Measurements from ENCODE around the gene NUP93. TPM values are rescaled to one million over a fixed set of nuclear protein-coding genes. Genes with fewer than 3 reads are reported as not detected.

NUP93 gene
- total and polyA plus RNA-seq, 5 experiments from 2014 or later = 66.6 to 104 (median 82.5) TPM

DNA sequence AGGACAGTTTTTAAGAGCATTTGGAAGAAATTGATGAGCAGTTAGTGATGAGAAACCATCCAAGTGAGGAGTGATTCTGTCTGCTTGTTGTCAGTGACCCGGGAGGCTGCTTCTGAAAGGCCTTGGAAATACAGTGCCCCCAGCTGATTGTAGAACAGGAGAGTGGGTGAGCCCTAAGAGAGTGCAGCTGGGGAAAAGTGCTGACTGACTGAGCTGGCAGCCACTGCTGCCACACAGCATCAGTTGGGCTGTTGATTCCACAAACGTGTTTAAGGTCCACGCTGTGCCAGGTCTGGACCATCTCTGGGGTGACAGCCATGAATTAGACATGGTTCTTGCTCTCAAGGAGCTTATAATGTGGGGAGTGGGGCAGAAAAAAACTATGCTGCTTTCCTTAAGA lies 18.9 kb downstream of the NUP93 start:
- peaks cover 9 to 37% (median 26%) of the 10 kb centered on the region in 4 donors for H3K4me1 Mint-ChIP-seq

GRCh38 chr16:56749672-56750491 lies 20.0 kb downstream of the NUP93 start:
- H3K27ac Mint-ChIP-seq = peak overlapping the region in 2 of 10 donors; percentile 14 to 32
- peaks cover 5 to 28% (median 18%) of the 10 kb centered on the region in 4 donors for H3K4me1 Mint-ChIP-seq
- H3K36me3 Mint-ChIP-seq = peaks cover 21 to 58% (median 40%) of the 10 kb centered on the region in 3 donors
- ATAC-seq (no peak), DNase-seq (no peak)
- peaks cover 0 to 9% (median 3%) of the 10 kb centered on the region in 9 donors for H3K9me3 Mint-ChIP-seq
- no peak overlapping the region for H3K4me3 Mint-ChIP-seq
- H3K27me3 Mint-ChIP-seq = no peaks in the 10 kb centered on the region
- POLR2A ChIA-PET = no interaction called here

More for the DNA sequence above, 18.9 kb downstream of the NUP93 start:
- DNase-seq (no peak), ATAC-seq (no peak)
- peaks cover 18 to 53% (median 32%) of the 10 kb centered on the region in 3 donors for H3K36me3 Mint-ChIP-seq
- peaks cover 0 to 5% (median 3%) of the 10 kb centered on the region in 9 donors for H3K9me3 Mint-ChIP-seq
- H3K27ac Mint-ChIP-seq = peak overlapping the region in 4 of 10 donors; percentile 20 to 54 (median 34)
- H3K27me3 Mint-ChIP-seq = no peaks in the 10 kb centered on the region
- H3K4me3 Mint-ChIP-seq = no peak overlapping the region
- POLR2A ChIA-PET = interaction anchor here (0.5 kb wide), 1 partner anchor 527 kb away, joined by 3 read pairs; no protein-coding TSS in a partner anchor

DNA sequence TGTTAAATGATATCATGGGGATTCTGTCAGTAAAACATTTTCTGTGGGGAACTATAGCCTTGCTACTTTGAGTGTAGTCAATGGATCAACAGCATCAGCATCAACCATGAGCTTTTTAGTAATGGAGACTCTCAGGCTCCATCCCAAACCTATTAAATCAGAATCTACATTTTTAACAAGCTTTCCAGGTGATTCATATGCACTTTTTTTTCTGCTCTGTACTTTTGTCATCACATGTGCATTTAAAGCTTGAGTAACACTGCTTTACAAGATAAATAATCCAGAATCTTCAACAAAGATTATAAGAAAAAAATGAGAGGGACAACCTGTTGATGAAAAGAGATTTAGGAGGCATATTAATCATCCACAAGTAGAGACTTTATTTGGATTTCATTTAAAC lies 23.5 kb downstream of the NUP93 start:
- Mint-ChIP-seq H3K4me1 (peaks cover 1 to 16% (median 10%) of the 10 kb centered on the region in 4 donors), H3K27me3 (no peaks in the 10 kb centered on the region), H3K27ac (no peak overlapping the region), H3K9me3 (peaks cover 0 to 13% (median 3%) of the 10 kb centered on the region in 9 donors), H3K36me3 (peaks cover 21 to 55% (median 47%) of the 10 kb centered on the region in 3 donors), H3K4me3 (no peak overlapping the region)
- POLR2A ChIA-PET = no interaction called here
- no peak for ATAC-seq
- DNase-seq = no peak

DNA sequence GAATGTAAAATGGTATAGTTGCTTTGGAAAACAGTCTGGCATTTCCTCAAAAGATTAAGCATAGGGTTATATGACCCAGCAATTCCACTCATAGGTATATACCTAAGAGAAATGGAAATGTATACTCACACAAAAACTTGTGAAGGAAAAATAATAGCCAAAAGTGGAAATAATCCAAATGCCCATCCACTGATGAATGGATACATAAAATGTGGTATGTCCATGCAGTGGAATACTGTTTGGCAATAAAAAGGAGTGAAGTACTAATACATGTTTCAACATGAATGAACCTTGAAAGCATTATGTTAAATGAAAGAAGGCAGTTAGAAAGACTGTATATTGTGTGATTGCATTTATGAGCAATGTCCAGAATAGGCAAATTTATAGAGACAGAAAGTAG lies 25.1 kb downstream of the NUP93 start:
- Mint-ChIP-seq H3K27me3 (no peaks in the 10 kb centered on the region), H3K36me3 (peaks cover 12 to 57% (median 43%) of the 10 kb centered on the region in 3 donors), H3K27ac (no peak overlapping the region), H3K9me3 (peaks cover 0 to 13% (median 3%) of the 10 kb centered on the region in 9 donors), H3K4me1 (peaks cover 0 to 5% (median 2%) of the 10 kb centered on the region in 4 donors), H3K4me3 (no peak overlapping the region)
- ATAC-seq = no peak
- DNase-seq = no peak
- POLR2A ChIA-PET = no interaction called here

- no peak overlapping the region for H3K27ac Mint-ChIP-seq
- H3K9me3 Mint-ChIP-seq = peaks cover 0 to 13% (median 3%) of the 10 kb centered on the region in 9 donors
- H3K4me3 Mint-ChIP-seq = no peak overlapping the region
- no peaks in the 10 kb centered on the region for H3K27me3 Mint-ChIP-seq
- H3K36me3 Mint-ChIP-seq = peaks cover 10 to 61% (median 42%) of the 10 kb centered on the region in 3 donors
- ATAC-seq = no peak
- no peak for DNase-seq
- H3K4me1 Mint-ChIP-seq = peaks cover 0 to 5% (median 4%) of the 10 kb centered on the region in 4 donors
- POLR2A ChIA-PET = no interaction called here
Observed at GRCh38 chr16:56758432-56758831, 28.5 kb downstream of the NUP93 start.

DNA sequence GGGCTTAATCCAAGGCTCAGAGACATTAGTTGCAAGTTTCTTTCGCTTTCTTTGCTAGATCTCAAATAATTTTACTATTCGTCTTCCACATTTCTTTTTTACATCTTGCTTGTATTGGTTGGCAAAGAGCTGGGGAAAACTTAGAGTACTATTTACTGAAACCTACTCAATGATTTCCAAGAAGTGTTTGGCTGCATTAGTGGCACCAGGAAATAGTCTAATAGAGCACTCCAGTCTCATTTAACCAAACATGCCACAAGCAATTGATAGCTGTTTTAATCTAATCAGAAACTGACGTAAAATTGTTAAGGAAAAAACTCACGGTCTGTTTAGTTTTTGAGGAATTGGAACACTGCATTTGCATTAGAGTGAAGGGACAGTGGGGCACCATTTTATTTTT lies 29.0 kb downstream of the NUP93 start:
- Mint-ChIP-seq H3K4me3 (no peak overlapping the region), H3K27me3 (no peaks in the 10 kb centered on the region), H3K4me1 (peaks cover 0 to 5% (median 4%) of the 10 kb centered on the region in 4 donors), H3K27ac (no peak overlapping the region), H3K36me3 (peaks cover 5 to 59% (median 39%) of the 10 kb centered on the region in 3 donors), H3K9me3 (peaks cover 0 to 8% (median under 1%) of the 10 kb centered on the region in 9 donors)
- no peak for ATAC-seq
- no peak for DNase-seq
- POLR2A ChIA-PET = no interaction called here

DNA sequence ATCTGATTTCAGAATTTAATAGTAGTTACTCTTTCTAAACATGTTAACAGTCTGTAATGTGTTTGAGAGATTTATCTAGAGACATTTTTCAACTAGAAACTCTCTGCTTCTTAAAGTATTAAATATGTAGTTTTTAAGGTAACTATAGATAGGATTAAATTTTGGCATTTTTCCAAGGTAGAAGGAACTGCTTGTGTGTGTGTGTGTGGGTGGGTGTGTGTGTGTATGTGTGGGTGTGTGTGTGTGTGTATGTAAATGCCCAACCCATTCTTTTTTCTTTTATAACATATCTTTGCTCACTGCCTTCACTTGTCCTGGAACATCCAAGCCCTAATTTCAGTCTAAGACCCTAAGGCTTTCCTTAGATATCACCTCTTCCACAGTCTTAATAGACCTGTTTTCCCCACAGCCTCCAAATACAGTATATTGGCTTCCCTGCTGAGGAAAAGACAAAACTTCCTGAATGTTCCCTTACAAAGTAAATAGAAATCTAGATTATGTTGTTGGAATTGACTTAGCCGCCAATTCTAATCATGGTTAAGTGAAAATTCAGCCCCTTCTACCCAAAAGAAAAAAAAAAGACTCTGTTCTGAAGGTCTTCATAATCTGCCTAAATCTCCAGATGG lies 33.5 kb downstream of the NUP93 start:
- Mint-ChIP-seq H3K27me3 (no peaks in the 10 kb centered on the region), H3K36me3 (peaks cover 4 to 62% (median 25%) of the 10 kb centered on the region in 3 donors), H3K27ac (no peak overlapping the region), H3K4me1 (peaks cover 0 to 6% (median 1%) of the 10 kb centered on the region in 4 donors), H3K4me3 (no peak overlapping the region), H3K9me3 (no peaks in the 10 kb centered on the region)
- POLR2A ChIA-PET = no interaction called here
- ATAC-seq (no peak), DNase-seq (no peak)

DNA sequence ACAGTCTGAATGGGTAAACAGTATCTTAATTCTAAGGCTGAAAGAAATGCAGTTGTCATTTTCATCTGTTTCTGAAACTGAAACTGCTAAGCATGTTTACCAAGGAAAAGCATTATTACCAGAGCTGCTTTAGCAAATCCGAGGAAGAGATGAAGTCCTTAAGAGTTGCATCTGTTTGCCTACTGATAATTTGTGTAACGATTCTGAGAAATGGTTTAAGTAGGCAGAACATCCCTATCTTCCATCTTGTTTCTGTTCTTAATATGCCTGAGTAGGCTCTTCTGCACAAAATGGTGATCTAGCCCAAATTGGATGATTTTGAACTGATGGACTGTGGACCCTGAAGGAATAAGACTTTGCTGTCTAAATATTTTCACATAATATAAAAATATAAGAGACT lies 34.9 kb downstream of the NUP93 start:
- no peak overlapping the region for H3K27ac Mint-ChIP-seq
- POLR2A ChIA-PET = no interaction called here
- no peak overlapping the region for H3K4me3 Mint-ChIP-seq
- peaks cover 4 to 47% (median 21%) of the 10 kb centered on the region in 3 donors for H3K36me3 Mint-ChIP-seq
- H3K4me1 Mint-ChIP-seq = peaks cover 1 to 10% (median 8%) of the 10 kb centered on the region in 4 donors
- DNase-seq = no peak
- no peaks in the 10 kb centered on the region for H3K27me3 Mint-ChIP-seq
- no peaks in the 10 kb centered on the region for H3K9me3 Mint-ChIP-seq
- no peak for ATAC-seq

DNA sequence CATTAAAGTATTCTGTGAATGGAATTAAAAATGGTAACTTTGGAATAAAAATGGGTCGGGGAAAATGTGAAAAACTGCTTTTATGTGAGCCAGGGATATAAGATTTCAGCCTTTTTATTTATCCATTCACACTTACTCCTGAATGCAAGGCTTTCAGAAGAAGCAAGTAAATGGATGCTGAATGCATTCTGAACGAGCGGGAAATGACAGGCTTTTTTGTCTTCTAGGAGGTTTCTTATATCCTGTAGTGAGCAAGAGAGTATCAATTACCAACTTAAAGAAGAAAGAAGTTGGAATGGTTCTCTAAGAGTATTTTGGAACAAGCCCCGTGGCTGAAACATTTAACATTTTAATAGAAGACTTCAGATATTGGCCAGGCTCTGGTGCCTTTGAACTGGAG lies 36.0 kb downstream of the NUP93 start:
- POLR2A ChIA-PET = no interaction called here
- H3K4me1 Mint-ChIP-seq = peaks cover 8 to 20% (median 15%) of the 10 kb centered on the region in 4 donors
- no peak for DNase-seq
- ATAC-seq = no peak
- no peak overlapping the region for H3K27ac Mint-ChIP-seq
- no peak overlapping the region for H3K4me3 Mint-ChIP-seq
- H3K36me3 Mint-ChIP-seq = peaks cover 4 to 36% (median 13%) of the 10 kb centered on the region in 3 donors
- no peaks in the 10 kb centered on the region for H3K27me3 Mint-ChIP-seq
- no peaks in the 10 kb centered on the region for H3K9me3 Mint-ChIP-seq

- DNase-seq = no peak
- Mint-ChIP-seq H3K27me3 (no peaks in the 10 kb centered on the region), H3K27ac (no peak overlapping the region), H3K4me3 (no peak overlapping the region), H3K36me3 (peaks cover 4 to 27% (median 8%) of the 10 kb centered on the region in 3 donors), H3K4me1 (peaks cover 18 to 31% (median 23%) of the 10 kb centered on the region in 4 donors), H3K9me3 (no peaks in the 10 kb centered on the region)
- ATAC-seq = no peak
- POLR2A ChIA-PET = no interaction called here
Observed at GRCh38 chr16:56767024-56767423, 37.1 kb downstream of the NUP93 start.

DNA sequence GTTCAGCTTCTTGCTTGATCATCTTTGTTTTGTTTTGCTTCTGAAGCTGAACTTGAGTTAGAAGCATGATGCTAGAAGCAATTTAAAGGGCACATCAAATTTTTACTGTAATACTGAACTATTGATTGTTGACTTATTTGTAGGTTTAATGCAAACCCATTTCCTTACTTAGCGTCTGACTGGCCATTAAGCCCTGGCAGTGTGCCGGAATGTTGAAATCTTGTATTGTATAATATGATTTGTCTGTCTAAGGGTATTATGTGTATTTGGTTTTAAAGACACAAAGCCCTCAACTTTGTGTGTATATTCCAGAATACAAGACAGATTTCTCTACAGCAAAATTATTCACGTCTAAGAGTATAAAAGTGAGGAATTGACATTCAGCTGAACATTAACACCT lies 39.7 kb downstream of the NUP93 start:
- ATAC-seq = no peak

GRCh38 chr16:56771558-56772279 lies 41.8 kb downstream of the NUP93 start:
- peak overlapping the region in 1 of 10 donors; percentile 6 for H3K4me3 Mint-ChIP-seq
- H3K9me3 Mint-ChIP-seq = no peaks in the 10 kb centered on the region
- DNase-seq (no peak), ATAC-seq (no peak)
- H3K4me1 Mint-ChIP-seq = peaks cover 26 to 46% (median 32%) of the 10 kb centered on the region in 4 donors
- peak overlapping the region in 5 of 10 donors; percentile 21 to 90 (median 26) for H3K27ac Mint-ChIP-seq
- H3K36me3 Mint-ChIP-seq = peaks cover 0 to 8% (median 0%) of the 10 kb centered on the region in 3 donors
- no peaks in the 10 kb centered on the region for H3K27me3 Mint-ChIP-seq
- POLR2A ChIA-PET = no interaction called here

More for the DNA sequence above, 39.7 kb downstream of the NUP93 start:
- H3K36me3 Mint-ChIP-seq = peaks cover 0 to 17% (median 0%) of the 10 kb centered on the region in 3 donors
- no peaks in the 10 kb centered on the region for H3K27me3 Mint-ChIP-seq
- POLR2A ChIA-PET = no interaction called here
- H3K27ac Mint-ChIP-seq = no peak overlapping the region
- no peaks in the 10 kb centered on the region for H3K9me3 Mint-ChIP-seq
- H3K4me1 Mint-ChIP-seq = peaks cover 24 to 46% (median 31%) of the 10 kb centered on the region in 4 donors
- no peak overlapping the region for H3K4me3 Mint-ChIP-seq
- no peak for DNase-seq

Measured in naive thymus-derived CD8-positive, alpha-beta T cell (primary cell).